Kasumi-1 (cell line): ENCODE data around the gene TH.

ENCODE experiments used
- DNase-seq, 2 experiments: peaks; one replicate each; lab custom pipeline; 2025; lab: John Stamatoyannopoulos, UW

Gene TH

GRCh38 chr11:2208691-2209369, 37.2 kb upstream of the TH start:
- DNase-seq = no peak

GRCh38 chr11:2207773-2208621, 36.4 kb upstream of the TH start:
- no peak for DNase-seq

- DNase-seq = no peak
Measured at GRCh38 chr11:2207212-2207611, 35.6 kb upstream of the TH start.

- DNase-seq = no peak
Measured at GRCh38 chr11:2205981-2206690, 34.5 kb upstream of the TH start.

- DNase-seq = no peak
Measured at GRCh38 chr11:2205214-2205720, 33.7 kb upstream of the TH start.

- DNase-seq = no peak
Measured at GRCh38 chr11:2204361-2205213, 33.0 kb upstream of the TH start.

- no peak for DNase-seq
Measured at GRCh38 chr11:2203440-2204259, 32.0 kb upstream of the TH start.

- DNase-seq = no peak
Measured at GRCh38 chr11:2202900-2203439, 31.4 kb upstream of the TH start.

- no peak for DNase-seq
Measured at GRCh38 chr11:2202071-2202899, 30.7 kb upstream of the TH start.

GRCh38 chr11:2201542-2201941, 29.9 kb upstream of the TH start:
- no peak for DNase-seq

- no peak for DNase-seq
Measured at GRCh38 chr11:2200957-2201519, 29.4 kb upstream of the TH start.

- DNase-seq = no peak
Measured at GRCh38 chr11:2200536-2200935, 28.9 kb upstream of the TH start.

- no peak for DNase-seq
Measured at GRCh38 chr11:2199466-2200341, 28.1 kb upstream of the TH start.

- DNase-seq = no peak
Measured at GRCh38 chr11:2198621-2199365, 27.2 kb upstream of the TH start.

- DNase-seq = no peak
Measured at GRCh38 chr11:2197771-2198520, 26.3 kb upstream of the TH start.

- DNase-seq = peak; percentile 37 to 60
Measured at GRCh38 chr11:2196970-2197770, 25.6 kb upstream of the TH start.
